ENCODE measurements around the gene MAGI2. TPM values are rescaled to one million over a fixed set of nuclear protein-coding genes. Genes with fewer than 3 reads are reported as not detected.

MAGI2 gene
- total RNA-seq, 6 experiments from 2014 or later, result 1.2 to 4.0 (median 2.4) TPM

DNA sequence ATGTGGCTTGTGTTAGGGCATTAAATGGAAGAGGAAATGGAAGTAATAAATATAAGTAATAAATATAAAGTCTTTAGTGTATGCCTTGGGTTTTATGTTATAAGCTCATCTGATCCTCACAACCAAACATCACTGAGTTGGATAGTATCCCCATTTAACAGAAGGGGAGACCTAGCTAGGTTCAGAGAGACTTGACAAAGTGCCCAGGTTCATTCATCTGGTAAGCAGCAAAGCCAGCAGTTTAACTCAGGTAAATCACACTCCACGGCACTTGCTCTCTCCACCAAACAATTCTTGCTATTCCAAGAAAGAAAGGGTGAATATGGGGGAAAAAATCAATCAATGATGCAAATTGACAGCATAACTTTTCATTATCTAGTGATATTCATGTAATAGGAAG is 167.3 kb downstream of the MAGI2 start:
- Histone ChIP-seq H3K27ac (no peak overlapping the region), H3K36me3 (no peaks in the 10 kb centered on the region), H3K4me1 (no peaks in the 10 kb centered on the region), H3K4me3 (no peak overlapping the region), H3K27me3 (no peaks in the 10 kb centered on the region), H3K9me3 (no peaks in the 10 kb centered on the region)
- ATAC-seq, result no peak
- TF ChIP-seq, protein P1, sequence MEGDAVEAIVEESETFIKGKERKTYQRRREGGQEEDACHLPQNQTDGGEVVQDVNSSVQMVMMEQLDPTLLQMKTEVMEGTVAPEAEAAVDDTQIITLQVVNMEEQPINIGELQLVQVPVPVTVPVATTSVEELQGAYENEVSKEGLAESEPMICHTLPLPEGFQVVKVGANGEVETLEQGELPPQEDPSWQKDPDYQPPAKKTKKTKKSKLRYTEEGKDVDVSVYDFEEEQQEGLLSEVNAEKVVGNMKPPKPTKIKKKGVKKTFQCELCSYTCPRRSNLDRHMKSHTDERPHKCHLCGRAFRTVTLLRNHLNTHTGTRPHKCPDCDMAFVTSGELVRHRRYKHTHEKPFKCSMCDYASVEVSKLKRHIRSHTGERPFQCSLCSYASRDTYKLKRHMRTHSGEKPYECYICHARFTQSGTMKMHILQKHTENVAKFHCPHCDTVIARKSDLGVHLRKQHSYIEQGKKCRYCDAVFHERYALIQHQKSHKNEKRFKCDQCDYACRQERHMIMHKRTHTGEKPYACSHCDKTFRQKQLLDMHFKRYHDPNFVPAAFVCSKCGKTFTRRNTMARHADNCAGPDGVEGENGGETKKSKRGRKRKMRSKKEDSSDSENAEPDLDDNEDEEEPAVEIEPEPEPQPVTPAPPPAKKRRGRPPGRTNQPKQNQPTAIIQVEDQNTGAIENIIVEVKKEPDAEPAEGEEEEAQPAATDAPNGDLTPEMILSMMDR (IDR thresholded peaks at IDR 0.05), result no peak
- TF ChIP-seq POLR2A (IDR thresholded peaks at IDR 0.05), result no peak
- intact Hi-C loops (cut with DNase I), result no loop called here
- no peak for DNase-seq
- WGBS (ENCODE audit: insufficient coverage, low coverage, low lambda C conversion rate, missing lambda C conversion rate), result 20% methylated on average over 1 of the region's 1 CpG

- TF ChIP-seq, protein P1 (IDR thresholded peaks at IDR 0.05), result no peak
- TF ChIP-seq POLR2A (IDR thresholded peaks at IDR 0.05), result no peak
- no peak for ATAC-seq
- H3K27ac ChIP-seq, result no peak overlapping the region
- H3K9me3 ChIP-seq, result no peaks in the 10 kb centered on the region
- no peak for DNase-seq
- intact Hi-C loops (cut with DNase I), result no loop called here
- H3K27me3 ChIP-seq, result no peaks in the 10 kb centered on the region
- H3K36me3 ChIP-seq, result no peaks in the 10 kb centered on the region
- WGBS (ENCODE audit: insufficient coverage, low coverage, low lambda C conversion rate, missing lambda C conversion rate), result 81% methylated on average over 1 of the region's 1 CpG
- H3K4me1 ChIP-seq, result no peaks in the 10 kb centered on the region
- no peak overlapping the region for H3K4me3 ChIP-seq
Measured at GRCh38 chr7:79285756-79286155, 167.7 kb downstream of the MAGI2 start.

GRCh38 chr7:79284211-79284610 is 169.3 kb downstream of the MAGI2 start:
- no peaks in the 10 kb centered on the region for H3K9me3 ChIP-seq
- no peaks in the 10 kb centered on the region for H3K27me3 ChIP-seq
- H3K36me3 ChIP-seq, result no peaks in the 10 kb centered on the region
- intact Hi-C loops (cut with DNase I), result no loop called here
- DNase-seq (no peak), ATAC-seq (no peak)
- TF ChIP-seq POLR2A (IDR thresholded peaks at IDR 0.05), result no peak
- TF ChIP-seq, protein P1 (IDR thresholded peaks at IDR 0.05), result no peak
- H3K27ac ChIP-seq, result no peak overlapping the region
- H3K4me1 ChIP-seq, result no peaks in the 10 kb centered on the region
- H3K4me3 ChIP-seq, result no peak overlapping the region

- TF ChIP-seq, protein P1 (IDR thresholded peaks at IDR 0.05), result no peak
- no peak for TF ChIP-seq POLR2A (IDR thresholded peaks at IDR 0.05)
- ATAC-seq (no peak), DNase-seq (no peak)
- Histone ChIP-seq H3K27me3 (no peaks in the 10 kb centered on the region), H3K36me3 (no peaks in the 10 kb centered on the region), H3K4me3 (no peak overlapping the region), H3K9me3 (no peaks in the 10 kb centered on the region), H3K4me1 (no peaks in the 10 kb centered on the region), H3K27ac (no peak overlapping the region)
- intact Hi-C loops (cut with DNase I), result no loop called here
- WGBS (ENCODE audit: insufficient coverage, low coverage, low lambda C conversion rate, missing lambda C conversion rate), result 79% methylated on average over 2 of the region's 2 CpGs
Measured at GRCh38 chr7:79282882-79283602, 170.4 kb downstream of the MAGI2 start.
